WERI-Rb-1 (cell line): ENCODE measurements around the gene SCAMP5.
A peak's percentile ranks its signal among the peaks of the same experiment; 100 is the strongest.

Experiments used
- DNase-seq: peaks from one replicate; pipeline ENCODE4 v3.0.0-alpha.2; 2020
- H3K27ac ChIP-seq: fragments of 250-450 bp; sonication (Bioruptor Pico); 2 replicates; pipeline ENCODE4 v1.5.1; 2020; ENCODE audit warnings: mild to moderate bottlenecking, moderate library complexity
- H3K27me3 ChIP-seq: fragments of 250-450 bp; sonication (Bioruptor Pico); 2 replicates; pipeline ENCODE4 v1.5.1; 2021; ENCODE audit warnings: mild to moderate bottlenecking, low read depth, moderate library complexity; ENCODE audit not compliant: insufficient read depth, severe bottlenecking
- H3K36me3 ChIP-seq: fragments of 250-450 bp; sonication (Bioruptor Pico); 2 replicates; pipeline ENCODE4 v1.5.1; 2020; ENCODE audit warnings: mild to moderate bottlenecking, moderate library complexity
- H3K4me3 ChIP-seq: 2 replicates; pipeline ENCODE4 v1.5.1; 2011; ENCODE audit warnings: low read depth, mild to moderate bottlenecking, control low read depth, low read length
- H3K9me3 ChIP-seq: fragments of 250-450 bp; sonication (Bioruptor Pico); 2 replicates; pipeline ENCODE4 v1.5.1; 2021; ENCODE audit warnings: mild to moderate bottlenecking, moderate library complexity; ENCODE audit not compliant: severe bottlenecking
- TF ChIP-seq, protein P1 (sequence below): IDR thresholded peaks from 2 replicates; pipeline ENCODE4 v1.5.1; 2011; ENCODE audit warnings: low read depth, mild to moderate bottlenecking, control low read depth, inconsistent platforms, low read length

SCAMP5 gene

GRCh38 chr15:75062706-75063105 is 67.3 kb downstream of the SCAMP5 start:
- Histone ChIP-seq H3K36me3 (no peaks in the 10 kb centered on the region), H3K27ac (no peak overlapping the region), H3K4me3 (no peak overlapping the region), H3K27me3 (no peaks in the 10 kb centered on the region), H3K9me3 (no peaks in the 10 kb centered on the region)
- TF ChIP-seq, protein P1, sequence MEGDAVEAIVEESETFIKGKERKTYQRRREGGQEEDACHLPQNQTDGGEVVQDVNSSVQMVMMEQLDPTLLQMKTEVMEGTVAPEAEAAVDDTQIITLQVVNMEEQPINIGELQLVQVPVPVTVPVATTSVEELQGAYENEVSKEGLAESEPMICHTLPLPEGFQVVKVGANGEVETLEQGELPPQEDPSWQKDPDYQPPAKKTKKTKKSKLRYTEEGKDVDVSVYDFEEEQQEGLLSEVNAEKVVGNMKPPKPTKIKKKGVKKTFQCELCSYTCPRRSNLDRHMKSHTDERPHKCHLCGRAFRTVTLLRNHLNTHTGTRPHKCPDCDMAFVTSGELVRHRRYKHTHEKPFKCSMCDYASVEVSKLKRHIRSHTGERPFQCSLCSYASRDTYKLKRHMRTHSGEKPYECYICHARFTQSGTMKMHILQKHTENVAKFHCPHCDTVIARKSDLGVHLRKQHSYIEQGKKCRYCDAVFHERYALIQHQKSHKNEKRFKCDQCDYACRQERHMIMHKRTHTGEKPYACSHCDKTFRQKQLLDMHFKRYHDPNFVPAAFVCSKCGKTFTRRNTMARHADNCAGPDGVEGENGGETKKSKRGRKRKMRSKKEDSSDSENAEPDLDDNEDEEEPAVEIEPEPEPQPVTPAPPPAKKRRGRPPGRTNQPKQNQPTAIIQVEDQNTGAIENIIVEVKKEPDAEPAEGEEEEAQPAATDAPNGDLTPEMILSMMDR: no peak
- no peak for DNase-seq

DNA sequence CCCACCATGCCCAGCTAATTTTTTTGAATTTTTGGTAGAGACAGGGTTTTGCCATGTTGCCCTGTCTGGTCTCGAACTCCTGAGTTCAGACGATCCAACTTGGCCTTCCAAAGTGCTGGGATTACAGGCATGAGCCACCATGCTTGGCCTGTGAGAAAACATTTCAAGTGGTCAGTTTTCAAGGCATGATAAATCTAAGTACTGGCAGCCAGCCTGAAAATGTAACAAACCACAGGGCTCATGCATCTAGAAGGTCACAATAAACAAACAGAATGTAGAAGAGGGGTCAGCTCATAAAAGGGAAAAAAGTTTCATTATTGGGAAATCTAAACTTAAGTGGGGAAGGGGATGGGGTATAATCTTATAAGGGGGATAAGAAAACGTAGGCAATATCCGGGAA is 68.0 kb downstream of the SCAMP5 start:
- Histone ChIP-seq H3K4me3 (no peak overlapping the region), H3K27ac (no peak overlapping the region), H3K27me3 (no peaks in the 10 kb centered on the region), H3K36me3 (no peaks in the 10 kb centered on the region), H3K9me3 (no peaks in the 10 kb centered on the region)
- TF ChIP-seq, protein P1: no peak
- DNase-seq: no peak

DNA sequence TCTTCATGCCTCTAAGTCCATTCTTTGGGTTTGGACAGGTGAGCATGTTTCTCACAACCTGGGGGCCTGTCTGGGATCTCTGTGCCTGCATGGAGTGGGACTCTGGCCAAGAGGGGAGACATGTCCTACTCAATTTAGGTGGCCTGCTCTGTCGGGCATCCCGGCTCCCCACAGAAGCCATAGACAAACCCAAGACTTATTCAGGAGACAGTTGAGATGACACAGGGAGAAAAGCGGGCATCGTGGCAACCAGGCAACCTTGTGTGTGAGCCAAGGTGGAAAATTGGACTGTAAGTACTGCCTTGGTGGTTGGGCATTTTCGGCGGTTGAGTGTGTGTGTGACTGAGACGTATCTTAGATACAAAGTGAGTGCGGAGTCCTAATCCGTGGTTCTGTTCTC is 68.5 kb downstream of the SCAMP5 start:
- Histone ChIP-seq H3K9me3 (no peaks in the 10 kb centered on the region), H3K27ac (no peak overlapping the region), H3K4me3 (no peak overlapping the region), H3K36me3 (no peaks in the 10 kb centered on the region), H3K27me3 (no peaks in the 10 kb centered on the region)
- DNase-seq: no peak
- TF ChIP-seq, protein P1: no peak

DNA sequence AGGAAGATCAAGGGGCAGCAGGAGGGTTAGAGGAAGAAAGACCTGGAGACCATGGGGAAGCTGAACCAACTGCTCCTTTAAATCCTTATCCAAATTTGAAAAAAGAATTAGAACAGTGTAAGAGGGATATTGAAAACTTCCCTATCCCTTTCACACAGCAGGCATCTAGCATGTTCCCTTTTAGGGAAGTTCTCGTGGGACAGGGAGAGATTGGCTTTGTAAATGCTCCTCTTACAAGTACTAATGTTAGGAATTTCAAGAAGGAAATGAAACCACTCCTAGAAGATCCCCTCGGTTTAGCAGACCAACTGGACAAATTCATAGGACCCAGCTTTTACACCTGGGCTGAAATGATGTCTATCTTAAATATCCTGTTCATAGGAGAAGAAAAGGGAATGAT is 69.5 kb downstream of the SCAMP5 start:
- Histone ChIP-seq H3K36me3 (no peaks in the 10 kb centered on the region), H3K4me3 (no peak overlapping the region), H3K27me3 (no peaks in the 10 kb centered on the region), H3K27ac (no peak overlapping the region), H3K9me3 (no peaks in the 10 kb centered on the region)
- no peak for DNase-seq
- TF ChIP-seq, protein P1: no peak

- Histone ChIP-seq H3K4me3 (no peak overlapping the region), H3K27me3 (no peaks in the 10 kb centered on the region), H3K36me3 (no peaks in the 10 kb centered on the region), H3K27ac (peak overlapping the region; percentile 86; the same call in 1 of the 2 replicates), H3K9me3 (no peaks in the 10 kb centered on the region)
- no peak for DNase-seq
- TF ChIP-seq, protein P1: no peak
Measured at GRCh38 chr15:75065467-75065850, 70.1 kb downstream of the SCAMP5 start.

GRCh38 chr15:75065851-75066509 is 70.6 kb downstream of the SCAMP5 start:
- H3K27ac ChIP-seq: peak overlapping the region; percentile 86
- DNase-seq: peak; percentile 62
- H3K36me3 ChIP-seq: no peaks in the 10 kb centered on the region
- no peaks in the 10 kb centered on the region for H3K9me3 ChIP-seq
- TF ChIP-seq, protein P1: no peak
- H3K27me3 ChIP-seq: no peaks in the 10 kb centered on the region
- H3K4me3 ChIP-seq: peak overlapping the region; percentile 16; the same call in 1 of the 2 replicates
